Activated CD4-positive, alpha-beta memory T cell treated with anti-CD3 and anti-CD28 coated beads for 36 hours (primary cell): Measurements from ENCODE around the gene TRUB1. TPM values are rescaled to one million over a fixed set of nuclear protein-coding genes. Genes with fewer than 3 reads are reported as not detected.

Source experiments
- CTCF ChIA-PET: fragments of 350-600 bp; sonication (Branson Sonifier 250); formaldehyde crosslinking; loops from one replicate; lab custom pipeline; 2021; ENCODE audit warnings: antibody characterized with exemption, inconsistent platforms; lab: Charles Lee
- POLR2A ChIA-PET: fragments of 350-600 bp; sonication (Branson Sonifier 250); formaldehyde crosslinking; loops from one replicate; lab custom pipeline; 2021; ENCODE audit warnings: antibody characterized with exemption; lab: Charles Lee
- DNase-seq: peaks from one replicate; pipeline ENCODE4 v3.0.0-alpha.2; 2020
- H3K27ac Mint-ChIP-seq: one replicate; pipeline ENCODE4 v1.8.0; 2021; ENCODE audit warnings: mixed read lengths
- H3K27me3 Mint-ChIP-seq: one replicate; pipeline ENCODE4 v1.8.0; 2021; ENCODE audit warnings: mixed read lengths
- H3K36me3 Mint-ChIP-seq: one replicate; pipeline ENCODE4 v1.8.0; 2021; ENCODE audit warnings: mixed read lengths
- H3K4me1 Mint-ChIP-seq: one replicate; pipeline ENCODE4 v1.8.0; 2021; ENCODE audit warnings: low read depth, mixed read lengths
- H3K4me3 Mint-ChIP-seq: one replicate; pipeline ENCODE4 v1.8.0; 2021; ENCODE audit warnings: mild to moderate bottlenecking, mixed read lengths
- H3K9me3 Mint-ChIP-seq: one replicate; pipeline ENCODE4 v1.8.0; 2021; ENCODE audit warnings: mixed read lengths
- intact Hi-C: fragments of 100-400 bp; cut with micrococcal nuclease; formaldehyde crosslinking; loops from one replicate; pipeline ENCODE4 v1.15.1; 2023
- total RNA-seq, 2 experiments: library from RNA; stranded (reverse); gene quantifications; one replicate each; pipeline ENCODE4 v1.2.3, GENCODE V29; 2021

The TRUB1 gene
- total RNA-seq, 2 experiments from 2014 or later: 13.4 to 16.2 TPM

- Mint-ChIP-seq H3K9me3 (no peaks in the 10 kb centered on the region), H3K4me1 (no peaks in the 10 kb centered on the region), H3K27ac (no peak overlapping the region), H3K36me3 (no peaks in the 10 kb centered on the region), H3K4me3 (no peak overlapping the region), H3K27me3 (peaks cover 8% of the 10 kb centered on the region)
- no peak for DNase-seq
- POLR2A ChIA-PET: no interaction called here
- CTCF ChIA-PET: no interaction called here
- intact Hi-C loops: no loop called here
These were observed 84.7 kb downstream of the TRUB1 start for GRCh38 chr10:115022733-115023132.

- H3K4me3 Mint-ChIP-seq: no peak overlapping the region
- CTCF ChIA-PET: no interaction called here
These were observed 85.7 kb downstream of the TRUB1 start for GRCh38 chr10:115023715-115024114.

GRCh38 chr10:115024371-115024770 is 86.4 kb downstream of the TRUB1 start:
- intact Hi-C loops: no loop called here
- POLR2A ChIA-PET: no interaction called here
- DNase-seq: no peak
- CTCF ChIA-PET: no interaction called here
- no peaks in the 10 kb centered on the region for H3K36me3 Mint-ChIP-seq
- no peaks in the 10 kb centered on the region for H3K9me3 Mint-ChIP-seq
- peaks cover 8% of the 10 kb centered on the region for H3K27me3 Mint-ChIP-seq
- no peaks in the 10 kb centered on the region for H3K4me1 Mint-ChIP-seq
- no peak overlapping the region for H3K4me3 Mint-ChIP-seq
- no peak overlapping the region for H3K27ac Mint-ChIP-seq

More at GRCh38 chr10:115023715-115024114, 85.7 kb downstream of the TRUB1 start:
- Mint-ChIP-seq H3K27ac (no peak overlapping the region), H3K36me3 (no peaks in the 10 kb centered on the region), H3K9me3 (no peaks in the 10 kb centered on the region), H3K4me1 (no peaks in the 10 kb centered on the region), H3K27me3 (peaks cover 8% of the 10 kb centered on the region)
- DNase-seq: no peak
- intact Hi-C loops: no loop called here
- POLR2A ChIA-PET: no interaction called here

DNA sequence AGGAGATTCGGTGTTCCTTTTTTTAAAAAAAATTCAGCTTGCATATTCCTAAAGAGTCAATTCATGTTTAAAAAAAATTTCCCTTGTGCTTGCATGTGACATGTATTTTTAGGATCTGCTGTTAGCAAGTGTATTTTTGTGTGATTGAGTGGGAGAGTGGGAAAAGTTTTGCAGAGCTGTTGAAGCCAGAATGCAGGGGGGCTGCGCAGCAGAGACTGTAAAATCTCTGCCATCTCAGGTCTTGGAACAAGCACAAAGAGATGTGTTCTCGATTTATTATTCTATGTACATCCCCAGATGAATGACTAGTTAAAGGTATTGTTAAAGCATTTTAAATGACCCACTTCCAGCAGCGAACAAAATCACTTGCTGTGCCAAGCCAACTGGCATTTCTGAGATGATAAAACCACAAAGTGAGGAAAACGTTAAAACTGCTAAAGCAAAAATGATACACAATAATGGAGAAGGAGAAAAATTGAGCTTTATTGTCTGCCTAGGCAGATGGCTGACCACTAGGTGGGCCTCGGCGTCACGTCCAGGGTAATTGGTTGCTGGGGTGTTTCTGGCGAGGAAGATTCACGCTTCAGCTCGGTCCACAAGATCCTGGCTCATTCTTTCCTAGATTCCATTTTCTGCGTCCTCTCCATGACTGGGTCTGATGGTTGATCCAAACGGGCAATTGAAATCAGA is 88.2 kb downstream of the TRUB1 start:
- ChIA-PET POLR2A (no interaction called here), CTCF (interaction anchor here (1.7 kb wide), 1 partner anchor 149 kb away, joined by 6 read pairs; no protein-coding TSS in a partner anchor)
- Mint-ChIP-seq H3K9me3 (no peaks in the 10 kb centered on the region), H3K27ac (no peak overlapping the region), H3K4me3 (no peak overlapping the region), H3K36me3 (no peaks in the 10 kb centered on the region), H3K4me1 (no peaks in the 10 kb centered on the region), H3K27me3 (peaks cover 8% of the 10 kb centered on the region)
- intact Hi-C loops: no loop called here
- DNase-seq: no peak

DNA sequence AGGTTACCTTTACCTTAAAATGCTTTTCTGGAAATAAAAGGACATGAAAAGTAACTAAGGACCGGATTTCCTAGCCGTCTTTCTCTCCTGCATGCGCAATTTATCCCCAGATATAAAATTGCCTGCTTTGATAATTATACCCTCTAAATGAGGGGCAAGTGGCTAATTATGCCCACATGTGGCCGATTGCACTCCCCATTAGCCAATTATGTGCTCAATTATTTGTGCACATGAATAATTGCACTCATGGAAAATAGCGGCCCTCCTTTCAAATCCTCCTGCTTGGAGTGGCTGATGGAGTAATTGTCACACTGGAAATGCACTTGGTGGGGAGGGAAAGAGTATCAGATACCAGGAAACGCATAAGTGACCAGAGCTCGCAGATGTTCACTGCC is 88.7 kb downstream of the TRUB1 start:
- no peak overlapping the region for H3K4me3 Mint-ChIP-seq
- no peaks in the 10 kb centered on the region for H3K9me3 Mint-ChIP-seq
- ChIA-PET CTCF (interaction anchor here (1.7 kb wide), 1 partner anchor 150 kb away, joined by 6 read pairs; no protein-coding TSS in a partner anchor), POLR2A (no interaction called here)
- no peak overlapping the region for H3K27ac Mint-ChIP-seq
- H3K4me1 Mint-ChIP-seq: no peaks in the 10 kb centered on the region
- DNase-seq: no peak
- H3K27me3 Mint-ChIP-seq: peaks cover 8% of the 10 kb centered on the region
- no peaks in the 10 kb centered on the region for H3K36me3 Mint-ChIP-seq
- intact Hi-C loops: no loop called here

Other genes with a start within 250 kb of the TRUB1 start
- 10 to 100 TPM; 17.2 to 21.4 TPM for gene FHIP2A, start 116.4 kb upstream of the TRUB1 start, total RNA-seq
- gene ATRNL1, start 155.2 kb downstream of the TRUB1 start, total RNA-seq: under 1 TPM; 0.12 to 0.17 TPM